IMR-90 (cell line): ENCODE data around the gene SEMA3E. TPM values are rescaled to one million over a fixed set of nuclear protein-coding genes. Genes with fewer than 3 reads are reported as not detected.

Experiments used
- ATAC-seq: fragments of 200-7000 bp; cut with Tn5 transposase; 2 replicates; pipeline ENCODE4 v1.9.1; 2020; ENCODE audit warnings: low read depth, mild to moderate bottlenecking, moderate library complexity
- BruUV-seq: library from RNA; stranded (reverse); fragments of 400-500 nt; replicated peaks from 2 replicates; lab custom pipeline; 2021; lab: Mats Ljungman, UMichigan
- CTCF ChIA-PET: fragments of 300-600 bp; formaldehyde crosslinking; extraction: SDS; loops from one replicate; lab custom pipeline; 2021; ENCODE audit warnings: antibody characterized with exemption; lab: Yijun Ruan, JAX
- POLR2A ChIA-PET: fragments of 300-600 bp; sonication (Branson Sonifier 250); formaldehyde crosslinking; loops from one replicate; lab custom pipeline; 2022; ENCODE audit warnings: antibody characterized with exemption; ENCODE audit not compliant: unreplicated experiment; lab: Charles Lee
- DNase-seq: peaks from one replicate; pipeline ENCODE4 v3.0.0; 2013
- H2AFZ ChIP-seq: replicated peaks from 2 replicates; pipeline ENCODE3; 2013; ENCODE audit warnings: low read length, mild to moderate bottlenecking; ENCODE audit not compliant: poor library complexity
- H2AK5ac ChIP-seq: 2 replicates; pipeline ENCODE4 v1.6.1; 2013; ENCODE audit warnings: low read depth, low read length, inconsistent platforms
- H2AK9ac ChIP-seq: replicated peaks from 2 replicates; pipeline ENCODE3; 2013; ENCODE audit warnings: mild to moderate bottlenecking, low read depth, low read length, moderate library complexity; ENCODE audit not compliant: poor library complexity
- H2BK120ac ChIP-seq: 2 replicates; pipeline ENCODE4 v1.6.1; 2013; ENCODE audit warnings: low read depth, low read length, inconsistent platforms
- H2BK15ac ChIP-seq: 3 replicates; pipeline ENCODE4 v1.6.1; 2013; ENCODE audit warnings: low read depth, low read length, inconsistent platforms
- H2BK20ac ChIP-seq: 2 replicates; pipeline ENCODE4 v1.6.1; 2013; ENCODE audit warnings: low read depth, mild to moderate bottlenecking, inconsistent platforms, low read length, moderate library complexity
- H2BK5ac ChIP-seq: 2 replicates; pipeline ENCODE4 v1.6.1; 2013; ENCODE audit warnings: mild to moderate bottlenecking, low read depth, low read length, inconsistent platforms; ENCODE audit not compliant: poor library complexity, severe bottlenecking
- H3K14ac ChIP-seq: replicated peaks from 2 replicates; pipeline ENCODE4 v1.6.1; 2013; ENCODE audit warnings: low read depth, low read length, inconsistent platforms
- H3K18ac ChIP-seq: 2 replicates; pipeline ENCODE4 v1.6.1; 2013; ENCODE audit warnings: low read depth, low read length, control low read depth
- H3K23ac ChIP-seq: 2 replicates; pipeline ENCODE4 v1.6.1; 2013; ENCODE audit warnings: low read depth, low read length, inconsistent platforms
- H3K27ac ChIP-seq: 2 replicates; pipeline ENCODE4 v1.5.1; 2013; ENCODE audit warnings: mild to moderate bottlenecking, control low read depth, low read length; ENCODE audit not compliant: insufficient read depth
- H3K27me3 ChIP-seq: 2 replicates; pipeline ENCODE4 v1.6.1; 2013; ENCODE audit warnings: low read length; ENCODE audit not compliant: control insufficient read depth, insufficient read depth
- H3K36me3 ChIP-seq: 2 replicates; pipeline ENCODE4 v1.6.1; 2013; ENCODE audit warnings: low read length, mixed read lengths; ENCODE audit not compliant: control insufficient read depth, insufficient read depth
- H3K4ac ChIP-seq: 2 replicates; pipeline ENCODE4 v1.6.1; 2013; ENCODE audit warnings: low read depth, low read length, inconsistent platforms
- H3K4me1 ChIP-seq: 2 replicates; pipeline ENCODE4 v1.6.1; 2013; ENCODE audit warnings: low read length, mixed read lengths; ENCODE audit not compliant: control insufficient read depth, insufficient read depth
- H3K4me2 ChIP-seq: 2 replicates; pipeline ENCODE4 v1.6.1; 2013; ENCODE audit warnings: low read depth, mild to moderate bottlenecking, control low read depth, low read length, moderate library complexity
- H3K4me3 ChIP-seq: 2 replicates; pipeline ENCODE4 v1.5.1; 2013; ENCODE audit warnings: low read depth, mild to moderate bottlenecking, control low read depth, low read length, moderate library complexity; ENCODE audit not compliant: insufficient read depth
- H3K56ac ChIP-seq: 2 replicates; pipeline ENCODE4 v1.6.1; 2013; ENCODE audit warnings: low read length, inconsistent platforms; ENCODE audit not compliant: insufficient read depth; ENCODE audit errors: extremely low read depth
- H3K79me1 ChIP-seq, 2 experiments: 2 replicates each; pipeline ENCODE4 v1.6.1; 2013; ENCODE audit warnings: low read length in 2 of 2, inconsistent platforms in 1 of 2, low read depth in 1 of 2
- H3K9ac ChIP-seq: 2 replicates; pipeline ENCODE4 v1.6.1; 2013; ENCODE audit warnings: low read depth, low read length, control low read depth
- H3K9me1 ChIP-seq: 2 replicates; pipeline ENCODE4 v1.6.1; 2013; ENCODE audit warnings: low read length, inconsistent platforms; ENCODE audit not compliant: insufficient read depth
- H3K9me3 ChIP-seq: 2 replicates; pipeline ENCODE4 v1.6.1; 2013; ENCODE audit warnings: low read length; ENCODE audit not compliant: control insufficient read depth, insufficient read depth
- H4K20me1 ChIP-seq: 2 replicates; pipeline ENCODE4 v1.6.1; 2013; ENCODE audit warnings: low read length, inconsistent platforms; ENCODE audit not compliant: insufficient read depth
- H4K5ac ChIP-seq: 2 replicates; pipeline ENCODE4 v1.6.1; 2013; ENCODE audit warnings: mild to moderate bottlenecking, low read depth, low read length, control low read depth
- H4K8ac ChIP-seq, 2 experiments: 2 replicates each; pipeline ENCODE4 v1.6.1; 2013; ENCODE audit warnings: low read depth in 2 of 2, low read length in 2 of 2, control low read depth in 1 of 2, inconsistent platforms in 1 of 2
- H4K91ac ChIP-seq: 2 replicates; pipeline ENCODE4 v1.6.1; 2013; ENCODE audit warnings: low read depth, low read length, inconsistent platforms; ENCODE audit not compliant: insufficient read depth
- CEBPB ChIP-seq: IDR thresholded peaks from 2 replicates; pipeline ENCODE4 v1.6.1; 2012; ENCODE audit warnings: low read depth, low read length, improper control_type of control experiment
- CHD1 ChIP-seq: IDR thresholded peaks from 2 replicates; pipeline ENCODE4 v1.6.1; 2012; ENCODE audit warnings: low read depth, low read length, improper control_type of control experiment
- CTCF ChIP-seq: conservative IDR thresholded peaks from 2 replicates; pipeline ENCODE4 v1.5.1; 2012; ENCODE audit warnings: mild to moderate bottlenecking, low read depth, low read length, improper control_type of control experiment
- FOS ChIP-seq: fragments of 150-350 bp; IDR thresholded peaks from 2 replicates; pipeline ENCODE4 v1.6.1; 2016; ENCODE audit warnings: low read depth, low read length
- MAFK ChIP-seq: IDR thresholded peaks from 2 replicates; pipeline ENCODE4 v1.6.1; 2012; ENCODE audit warnings: low read depth, low read length, improper control_type of control experiment
- MAZ ChIP-seq: IDR thresholded peaks from 2 replicates; pipeline ENCODE4 v1.6.1; 2012; ENCODE audit warnings: low read depth, mild to moderate bottlenecking, low read length, improper control_type of control experiment, moderate library complexity, borderline replicate concordance
- MXI1 ChIP-seq: IDR thresholded peaks from 2 replicates; pipeline ENCODE4 v1.6.1; 2012; ENCODE audit warnings: low read depth, mild to moderate bottlenecking, low read length, moderate library complexity, borderline replicate concordance
- RFX5 ChIP-seq: IDR thresholded peaks from 2 replicates; pipeline ENCODE4 v1.8.0; 2012; ENCODE audit warnings: low read depth, mild to moderate bottlenecking, low read length, moderate library complexity
- USF2 ChIP-seq: fragments of 150-350 bp; IDR thresholded peaks from 2 replicates; pipeline ENCODE4 v1.6.1; 2017; ENCODE audit warnings: mild to moderate bottlenecking, antibody characterized with exemption, low read length, low read depth
- WGBS, 2 experiments: methylation state at CpG; one replicate each; pipeline versions ENCODE4 v1.1.5 to v1.1.7; 2013; ENCODE audit warnings: missing lambda C conversion rate in 2 of 2; ENCODE audit not compliant: insufficient read length in 1 of 2; ENCODE audit errors: extremely low coverage in 2 of 2; 5-methylcytosine and 5-hydroxymethylcytosine counted together
- dilution Hi-C: fragments of 300-500 bp; cut with HindIII; formaldehyde crosslinking; loops from one replicate; pipeline ENCODE4 v1.14.3; 2018; ENCODE audit warnings: low sequenced_read_pairs; ENCODE audit not compliant: unreplicated experiment
- in situ Hi-C: fragments of 300-500 bp; cut with MboI; formaldehyde crosslinking; loops from 3 replicates; pipeline ENCODE4 v1.14.3; 2019; ENCODE audit warnings: low sequenced_read_pairs, inconsistent platforms, mixed read lengths
- intact Hi-C: fragments of 100-400 bp; cut with micrococcal nuclease; formaldehyde crosslinking; loops from 2 replicates; pipeline ENCODE4 v1.10.0; 2022
- polyA plus RNA-seq, 3 experiments: library from polyadenylated mRNA; depleted of rRNA; stranded (reverse); fragments of >200 nt; gene quantifications; 2 replicates each; pipeline ENCODE4 v1.2.3, GENCODE V29; 2012; ENCODE audit warnings: low replicate concordance in 1 of 3
- total RNA-seq: library from RNA; depleted of rRNA; stranded (reverse); fragments of >200 nt; gene quantifications from 2 replicates; pipeline ENCODE4 v1.2.3, GENCODE V29; 2012

The SEMA3E gene
- total and polyA plus RNA-seq, 2 of the 4 experiments (the other 2 are of a cell fraction), result 0.31 to 0.72 TPM

GRCh38 chr7:83541187-83541960 lies 107.6 kb downstream of the SEMA3E start:
- H3K14ac ChIP-seq, result no peak overlapping the region
- no peak overlapping the region for H3K27ac ChIP-seq
- H4K91ac ChIP-seq, result no peak overlapping the region
- no peak overlapping the region for H2BK5ac ChIP-seq
- no peak overlapping the region for H2AK5ac ChIP-seq
- H3K79me1 ChIP-seq, result no peaks in the 10 kb centered on the region
- TF ChIP-seq CTCF (no peak), USF2 (no peak), RFX5 (no peak), CHD1 (no peak), MXI1 (no peak), CEBPB (no peak), MAZ (no peak), MAFK (no peak), FOS (no peak)
- no peaks in the 10 kb centered on the region for H3K36me3 ChIP-seq
- ATAC-seq (no peak), DNase-seq (no peak)
- ChIA-PET POLR2A (no interaction called here), CTCF (no interaction called here)
- in situ Hi-C loops, result no loop called here
- H3K9ac ChIP-seq, result no peak overlapping the region
- no peaks in the 10 kb centered on the region; the same call in 1 of the 2 replicates for H3K27me3 ChIP-seq
- dilution Hi-C loops, result no loop called here
- intact Hi-C loops, result no loop called here
- WGBS, 2 experiments, result 100% methylated on average over 2 of the region's 7 CpGs; no CpG with 5 or more reads in 1 of the 2 experiments
- no peak overlapping the region for H4K8ac ChIP-seq
- H2AFZ ChIP-seq, result no peak overlapping the region
- no peak overlapping the region for H2BK120ac ChIP-seq
- no peaks in the 10 kb centered on the region for H3K9me1 ChIP-seq
- H3K4me2 ChIP-seq, result no peak overlapping the region
- no peaks in the 10 kb centered on the region for H3K4me1 ChIP-seq
- no peaks in the 10 kb centered on the region for H3K9me3 ChIP-seq
- no peak overlapping the region for H2AK9ac ChIP-seq
- H3K18ac ChIP-seq, result no peak overlapping the region
- no peaks in the 10 kb centered on the region for H4K20me1 ChIP-seq
- no TSS peak for BruUV-seq
- no peak overlapping the region for H2BK20ac ChIP-seq
- no peak overlapping the region for H3K23ac ChIP-seq
- no peak overlapping the region for H3K4ac ChIP-seq
- H4K5ac ChIP-seq, result no peak overlapping the region
- H3K56ac ChIP-seq, result no peak overlapping the region
- H3K4me3 ChIP-seq, result no peak overlapping the region
- H2BK15ac ChIP-seq, result no peak overlapping the region
